ENCODE results near the gene FOXP1. TPM values are rescaled to one million over a fixed set of nuclear protein-coding genes. Genes with fewer than 3 reads are reported as not detected.

FOXP1 gene
- total RNA-seq, 1 experiment from 2014 or later: 75.3 TPM

DNA sequence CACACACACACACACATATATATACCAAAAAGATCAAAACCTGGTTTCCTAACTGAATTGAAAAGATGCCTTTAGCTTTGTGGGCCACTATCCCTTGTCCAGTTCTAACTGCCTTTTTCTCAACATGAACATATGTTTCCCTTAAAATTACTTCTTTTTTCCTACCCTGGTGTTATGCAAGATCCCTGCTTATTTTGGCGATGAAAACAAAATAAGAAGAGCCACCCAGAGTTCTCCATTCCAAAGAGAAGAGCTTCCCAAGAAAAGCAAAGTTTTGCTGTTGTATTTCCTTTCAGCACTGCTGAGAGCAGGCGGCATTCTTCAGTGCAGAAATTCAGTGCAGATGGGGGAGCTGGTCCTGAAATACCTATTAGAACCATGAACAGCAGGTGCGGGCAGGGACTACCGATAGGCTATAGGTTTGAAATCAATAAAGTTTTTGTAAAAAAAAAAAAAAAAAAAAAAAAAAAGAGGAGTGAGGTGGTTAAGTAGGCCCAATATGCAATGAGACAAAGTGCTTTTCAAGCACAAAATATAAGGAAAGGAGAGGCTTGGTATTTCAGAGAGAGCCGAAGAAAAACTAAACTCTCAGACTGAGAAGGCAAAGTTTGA, 238.0 kb downstream of the FOXP1 start:
- DNase-seq: no peak
- H3K9me3 ChIP-seq (ENCODE audit: control insufficient read depth, low read depth, low read length): no peaks in the 10 kb centered on the region
- Mint-ChIP-seq H3K27me3 (ENCODE audit: low read depth) (no peaks in the 10 kb centered on the region), H3K27ac (no peak overlapping the region; a peak in 3 of 7 replicates), H3K4me3 (no peak overlapping the region), H3K9me3 (no peaks in the 10 kb centered on the region), H3K4me1 (0 out of 4 replicates have a peak, but pooled peaks cover 3 to 4% of the 10 kb centered on the region in 2 experiments), H3K36me3 (ENCODE audit: insufficient read depth in 1 of 3, low read depth in 3 of 3) (peaks cover 0 to 5% (median 0%) of the 10 kb centered on the region in 3 experiments; a peak in 1 of 7 replicates)
- H3T11ph ChIP-seq (ENCODE audit: low read length): no peak overlapping the region
- H3K9ac ChIP-seq (ENCODE audit: extremely low read depth, insufficient read length, low read length): no peak overlapping the region
- no peak overlapping the region for H2BK5ac ChIP-seq (ENCODE audit: insufficient read length, low read length)
- no peaks in the 10 kb centered on the region for H3K27me3 ChIP-seq (ENCODE audit: insufficient read depth, low read length)
- no peak overlapping the region for H2BK20ac ChIP-seq (ENCODE audit: low read depth, low read length, poor library complexity, severe bottlenecking)
- no peak overlapping the region for H2BK120ac ChIP-seq (ENCODE audit: low read depth, low read length, poor library complexity, severe bottlenecking)
- no peaks in the 10 kb centered on the region for H3K79me2 ChIP-seq (ENCODE audit: insufficient read depth, low read length)
- no peak overlapping the region for H2AK5ac ChIP-seq (ENCODE audit: insufficient read length, low read length)
- H4K91ac ChIP-seq (ENCODE audit: insufficient read length, low read depth, low read length): no peak overlapping the region
- H3K18ac ChIP-seq (ENCODE audit: insufficient read length, low read depth, low read length): no peak overlapping the region
- H4K5ac ChIP-seq (ENCODE audit: insufficient read length, low read depth, low read length): no peak overlapping the region
- H3K14ac ChIP-seq (ENCODE audit: insufficient read depth, low read length): no peak overlapping the region
- no CpG with 5 or more reads among the region's 5 CpGs for WGBS (ENCODE audit: extremely low coverage, insufficient read length, low lambda C conversion rate)
- no peak overlapping the region for H2BK15ac ChIP-seq (ENCODE audit: low read depth, low read length)
- no peak overlapping the region for H4K8ac ChIP-seq (replicated peaks; ENCODE audit: insufficient read length, low read depth, low read length)
- H3K27ac ChIP-seq (ENCODE audit: insufficient read length, low read depth, low read length): no peak overlapping the region
- H2AFZ ChIP-seq (ENCODE audit: low read length): no peak overlapping the region
- no peaks in the 10 kb centered on the region for H3K4me1 ChIP-seq (ENCODE audit: insufficient read depth, low read length)
- H3K56ac ChIP-seq (ENCODE audit: insufficient read length, low read depth, low read length): no peak overlapping the region
- no peak overlapping the region for H3K4ac ChIP-seq (ENCODE audit: low read depth, low read length)
- H3K23ac ChIP-seq (ENCODE audit: insufficient read length, low read depth, low read length): no peak overlapping the region
- no peaks in the 10 kb centered on the region for H3K23me2 ChIP-seq (ENCODE audit: insufficient read length, low read depth, low read length, poor library complexity, severe bottlenecking)
- H3K4me2 ChIP-seq (ENCODE audit: insufficient read depth, insufficient read length, low read length): no peak overlapping the region
- no peaks in the 10 kb centered on the region for H4K20me1 ChIP-seq (ENCODE audit: control insufficient read depth, insufficient read depth, insufficient read length)
- TF ChIP-seq, protein P1, sequence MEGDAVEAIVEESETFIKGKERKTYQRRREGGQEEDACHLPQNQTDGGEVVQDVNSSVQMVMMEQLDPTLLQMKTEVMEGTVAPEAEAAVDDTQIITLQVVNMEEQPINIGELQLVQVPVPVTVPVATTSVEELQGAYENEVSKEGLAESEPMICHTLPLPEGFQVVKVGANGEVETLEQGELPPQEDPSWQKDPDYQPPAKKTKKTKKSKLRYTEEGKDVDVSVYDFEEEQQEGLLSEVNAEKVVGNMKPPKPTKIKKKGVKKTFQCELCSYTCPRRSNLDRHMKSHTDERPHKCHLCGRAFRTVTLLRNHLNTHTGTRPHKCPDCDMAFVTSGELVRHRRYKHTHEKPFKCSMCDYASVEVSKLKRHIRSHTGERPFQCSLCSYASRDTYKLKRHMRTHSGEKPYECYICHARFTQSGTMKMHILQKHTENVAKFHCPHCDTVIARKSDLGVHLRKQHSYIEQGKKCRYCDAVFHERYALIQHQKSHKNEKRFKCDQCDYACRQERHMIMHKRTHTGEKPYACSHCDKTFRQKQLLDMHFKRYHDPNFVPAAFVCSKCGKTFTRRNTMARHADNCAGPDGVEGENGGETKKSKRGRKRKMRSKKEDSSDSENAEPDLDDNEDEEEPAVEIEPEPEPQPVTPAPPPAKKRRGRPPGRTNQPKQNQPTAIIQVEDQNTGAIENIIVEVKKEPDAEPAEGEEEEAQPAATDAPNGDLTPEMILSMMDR (conservative IDR thresholded peaks at IDR 0.05): no peak
- H3K79me1 ChIP-seq (ENCODE audit: insufficient read depth, low read depth, low read length, poor library complexity, severe bottlenecking): no peaks in the 10 kb centered on the region
- no peak overlapping the region for H2BK12ac ChIP-seq (ENCODE audit: insufficient read length, low read depth, low read length)

Data from H9 (cell line).